ENCODE data around the gene LRRIQ1.

Gene LRRIQ1

GRCh38 chr12:85237327-85237726 lies 201.2 kb downstream of the LRRIQ1 start:
- no peak for TF ChIP-seq CTCF (IDR thresholded peaks at IDR 0.05)

- TF ChIP-seq CTCF (IDR thresholded peaks at IDR 0.05) = no peak
Observed at GRCh38 chr12:85244561-85244960, 208.4 kb downstream of the LRRIQ1 start.

GRCh38 chr12:85253853-85254252 lies 217.7 kb downstream of the LRRIQ1 start:
- TF ChIP-seq CTCF (IDR thresholded peaks at IDR 0.05) = no peak

- no peak for TF ChIP-seq CTCF (IDR thresholded peaks at IDR 0.05)
Observed at GRCh38 chr12:85257671-85258070, 221.5 kb downstream of the LRRIQ1 start.

GRCh38 chr12:85260447-85260846 lies 224.3 kb downstream of the LRRIQ1 start:
- no peak for TF ChIP-seq CTCF (IDR thresholded peaks at IDR 0.05)

- TF ChIP-seq CTCF (IDR thresholded peaks at IDR 0.05) = no peak
Observed at GRCh38 chr12:85260896-85261295, 224.7 kb downstream of the LRRIQ1 start.

- TF ChIP-seq CTCF (IDR thresholded peaks at IDR 0.05) = no peak
Observed at GRCh38 chr12:85266356-85266755, 230.2 kb downstream of the LRRIQ1 start.

Data from LNCAP (cell line).